Peyer's patch (tissue), 4 donors: ENCODE results near the gene ANXA3.

ENCODE experiments used
- POLR2A ChIP-seq, 2 donors: fragments of 450-650 bp; IDR thresholded peaks; one replicate each; pipeline ENCODE4 v1.5.1; 2017; ENCODE audit warnings: antibody characterized with exemption in 2 of 2, mild to moderate bottlenecking in 2 of 2, moderate library complexity in 2 of 2
- TF ChIP-seq, protein P1 (sequence below), 6 experiments: fragments of 450-650 bp in 4 of 6; fragments of 200-600 bp in 2 of 6; sonication (generic) in 1 of 6; IDR thresholded peaks; one replicate each; pipeline ENCODE4 v1.5.1; 2017 to 2019; ENCODE audit warnings: antibody characterized with exemption in 6 of 6, mild to moderate bottlenecking in 3 of 6, moderate library complexity in 1 of 6

DNA sequence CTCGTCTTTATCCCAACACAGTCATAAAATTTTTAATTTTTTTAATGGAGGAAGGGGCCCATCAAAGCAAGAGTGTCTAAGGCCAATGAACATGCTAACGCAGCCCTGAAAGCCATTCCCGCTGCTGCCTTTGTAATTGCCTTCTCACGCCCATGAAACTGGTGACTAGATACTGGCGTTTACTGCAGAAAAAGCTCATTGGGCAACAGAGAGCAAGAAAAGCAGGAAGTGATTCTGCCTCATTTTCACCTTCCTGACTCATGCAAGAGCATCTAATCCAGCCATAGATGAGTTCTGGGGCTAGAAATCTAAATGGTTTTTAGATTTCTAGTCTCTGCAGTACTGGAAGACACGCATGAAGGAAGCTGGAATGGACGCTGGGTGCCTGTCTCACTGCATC lies 72.5 kb downstream of the ANXA3 start:
- TF ChIP-seq, protein P1, sequence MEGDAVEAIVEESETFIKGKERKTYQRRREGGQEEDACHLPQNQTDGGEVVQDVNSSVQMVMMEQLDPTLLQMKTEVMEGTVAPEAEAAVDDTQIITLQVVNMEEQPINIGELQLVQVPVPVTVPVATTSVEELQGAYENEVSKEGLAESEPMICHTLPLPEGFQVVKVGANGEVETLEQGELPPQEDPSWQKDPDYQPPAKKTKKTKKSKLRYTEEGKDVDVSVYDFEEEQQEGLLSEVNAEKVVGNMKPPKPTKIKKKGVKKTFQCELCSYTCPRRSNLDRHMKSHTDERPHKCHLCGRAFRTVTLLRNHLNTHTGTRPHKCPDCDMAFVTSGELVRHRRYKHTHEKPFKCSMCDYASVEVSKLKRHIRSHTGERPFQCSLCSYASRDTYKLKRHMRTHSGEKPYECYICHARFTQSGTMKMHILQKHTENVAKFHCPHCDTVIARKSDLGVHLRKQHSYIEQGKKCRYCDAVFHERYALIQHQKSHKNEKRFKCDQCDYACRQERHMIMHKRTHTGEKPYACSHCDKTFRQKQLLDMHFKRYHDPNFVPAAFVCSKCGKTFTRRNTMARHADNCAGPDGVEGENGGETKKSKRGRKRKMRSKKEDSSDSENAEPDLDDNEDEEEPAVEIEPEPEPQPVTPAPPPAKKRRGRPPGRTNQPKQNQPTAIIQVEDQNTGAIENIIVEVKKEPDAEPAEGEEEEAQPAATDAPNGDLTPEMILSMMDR (IDR thresholded peaks at IDR 0.05): no peak
- TF ChIP-seq POLR2A (IDR thresholded peaks at IDR 0.05): no peak
